CD14-positive monocyte (primary cell): ENCODE results near the gene CNTNAP5. TPM values are rescaled to one million over a fixed set of nuclear protein-coding genes. Genes with fewer than 3 reads are reported as not detected.

Experiments used
- DNase-seq, 3 donors: peaks; one replicate each; pipeline ENCODE4 v3.0.0-alpha.2; 2011 to 2022
- H2AFZ ChIP-seq: 2 replicates; pipeline ENCODE4 v1.6.0; 2012; ENCODE audit warnings: mild to moderate bottlenecking, low read depth, low read length, inconsistent platforms; ENCODE audit not compliant: insufficient read depth, poor library complexity, severe bottlenecking
- H3K27ac ChIP-seq, 2 donors: 1 replicate in 1 of 2; 2 replicates in 1 of 2; pipeline ENCODE4 v1.5.1; 2012 to 2013; ENCODE audit warnings: low read length in 2 of 2, control low read depth in 1 of 2, inconsistent platforms in 1 of 2, low read depth in 1 of 2, mild to moderate bottlenecking in 1 of 2
- H3K27me3 ChIP-seq, 2 donors: one replicate each; pipeline versions ENCODE4 v1.6.0 to v1.6.1; 2011 to 2013; ENCODE audit warnings: low read length in 2 of 2; ENCODE audit not compliant: control insufficient read depth in 2 of 2, insufficient read depth in 2 of 2
- H3K36me3 ChIP-seq, 2 donors: replicated peaks in 1 of 2; 1 replicate in 1 of 2; 2 replicates in 1 of 2; pipeline versions ENCODE4 v1.5.1 to v1.6.1; 2012 to 2013; ENCODE audit warnings: low read length in 2 of 2, control low read depth in 1 of 2, inconsistent platforms in 1 of 2, mild to moderate bottlenecking in 1 of 2; ENCODE audit not compliant: insufficient read depth in 2 of 2, control insufficient read depth in 1 of 2
- H3K4me1 ChIP-seq, 2 donors: 1 replicate in 1 of 2; 2 replicates in 1 of 2; pipeline versions ENCODE4 v1.5.1 to v1.6.1; 2012 to 2013; ENCODE audit warnings: low read length in 2 of 2, control low read depth in 1 of 2, inconsistent platforms in 1 of 2, mild to moderate bottlenecking in 1 of 2, moderate library complexity in 1 of 2; ENCODE audit not compliant: insufficient read depth in 2 of 2, control insufficient read depth in 1 of 2
- H3K4me2 ChIP-seq: replicated peaks from 2 replicates; pipeline ENCODE3; 2012; ENCODE audit warnings: low read length, moderate library complexity, mild to moderate bottlenecking; ENCODE audit not compliant: poor library complexity, severe bottlenecking; ENCODE audit errors: extremely low read depth
- H3K4me3 ChIP-seq, 3 experiments: fragments of 200-600 bp in 1 of 3; sonication (generic) in 1 of 3; replicated peaks in 1 of 3; 1 replicate in 2 of 3; 2 replicates in 1 of 3; pipeline ENCODE4 v1.5.1; 2011 to 2013; ENCODE audit warnings: low read length in 3 of 3, mild to moderate bottlenecking in 3 of 3, control low read depth in 2 of 3, low read depth in 2 of 3, inconsistent platforms in 1 of 3, moderate library complexity in 1 of 3
- H3K79me2 ChIP-seq: 2 replicates; pipeline ENCODE4 v1.6.0; 2012; ENCODE audit warnings: mild to moderate bottlenecking, control low read depth, inconsistent platforms, low read length, moderate library complexity; ENCODE audit not compliant: insufficient read depth
- H3K9ac ChIP-seq: 2 replicates; pipeline ENCODE4 v1.6.0; 2017; ENCODE audit warnings: low read length, mild to moderate bottlenecking; ENCODE audit not compliant: insufficient read depth, poor library complexity, severe bottlenecking
- H3K9me3 ChIP-seq, 2 donors: replicated peaks in 1 of 2; 1 replicate in 1 of 2; 2 replicates in 1 of 2; pipeline versions ENCODE4 v1.5.1 to v1.6.1; 2012 to 2013; ENCODE audit warnings: low read length in 2 of 2, control low read depth in 1 of 2; ENCODE audit not compliant: control insufficient read depth in 1 of 2, insufficient read depth in 1 of 2
- H4K20me1 ChIP-seq: 2 replicates; pipeline ENCODE4 v1.6.0; 2012; ENCODE audit warnings: mild to moderate bottlenecking, low read length, control low read depth, moderate library complexity; ENCODE audit not compliant: insufficient read depth
- H3K27ac Mint-ChIP-seq, 7 donors: one replicate each; pipeline ENCODE4 v1.8.0; 2020; ENCODE audit warnings: mild to moderate bottlenecking in 7 of 7, mixed read lengths in 7 of 7, moderate library complexity in 6 of 7, inconsistent platforms in 2 of 7
- H3K27me3 Mint-ChIP-seq, 3 donors: one replicate each; pipeline ENCODE4 v1.8.0; 2021 to 2022; ENCODE audit warnings: low read depth in 3 of 3, mild to moderate bottlenecking in 3 of 3, mixed read lengths in 3 of 3, moderate library complexity in 3 of 3, inconsistent platforms in 1 of 3
- H3K36me3 Mint-ChIP-seq, 2 donors: one replicate each; pipeline ENCODE4 v1.8.0; 2020; ENCODE audit warnings: mixed read lengths in 2 of 2, inconsistent platforms in 1 of 2, mild to moderate bottlenecking in 1 of 2
- H3K4me1 Mint-ChIP-seq: one replicate; pipeline ENCODE4 v1.8.0; 2020; ENCODE audit warnings: mild to moderate bottlenecking, mixed read lengths
- H3K4me3 Mint-ChIP-seq, 2 donors: one replicate each; pipeline ENCODE4 v1.8.0; 2020; ENCODE audit warnings: mild to moderate bottlenecking in 2 of 2, mixed read lengths in 2 of 2, moderate library complexity in 1 of 2
- H3K9me3 Mint-ChIP-seq, 7 donors: one replicate each; pipeline ENCODE4 v1.8.0; 2020 to 2022; ENCODE audit warnings: mixed read lengths in 7 of 7, mild to moderate bottlenecking in 6 of 7, moderate library complexity in 6 of 7, inconsistent platforms in 2 of 7
- CTCF ChIP-seq: fragments of 200-600 bp; IDR thresholded peaks from one replicate; pipeline ENCODE4 v1.8.0; 2022; ENCODE audit warnings: antibody characterized with exemption, mild to moderate bottlenecking
- WGBS: methylation state at CpG from one replicate; pipeline ENCODE4 v1.1.5; 2013; ENCODE audit warnings: missing lambda C conversion rate; ENCODE audit not compliant: insufficient coverage; 5-methylcytosine and 5-hydroxymethylcytosine counted together
- intact Hi-C, 2 donors: fragments of 100-400 bp; cut with micrococcal nuclease; formaldehyde crosslinking; loops; one replicate each; pipeline versions ENCODE4 v1.15.0 to v1.15.1; 2023
- polyA plus RNA-seq, 3 donors: library from polyadenylated mRNA; depleted of rRNA in 1 of 3; unstranded in 2 of 3; stranded (reverse) in 1 of 3; fragments of 300-500 nt in 2 of 3; fragments of >200 nt in 1 of 3; fragmentation: Illumina TruSeq in 2 of 3; gene quantifications; 1 replicate in 2 of 3; 2 replicates in 1 of 3; pipeline ENCODE4 v1.2.3, GENCODE V29; 2012 to 2021

CNTNAP5 gene
- polyA plus RNA-seq, 3 donors, result not detected

GRCh38 chr2:124692216-124692615 lies 667.1 kb downstream of the CNTNAP5 start:
- Mint-ChIP-seq H3K27me3 (no peaks in the 10 kb centered on the region), H3K4me1 (no peaks in the 10 kb centered on the region), H3K4me3 (no peak overlapping the region), H3K36me3 (no peaks in the 10 kb centered on the region), H3K9me3 (peaks cover 0 to 11% (median 7%) of the 10 kb centered on the region in 7 donors), H3K27ac (no peak overlapping the region)
- intact Hi-C loops, result no loop called here
- Histone ChIP-seq H3K27ac (no peak overlapping the region), H2AFZ (no peak overlapping the region), H3K4me3 (no peak overlapping the region), H3K27me3 (no peaks in the 10 kb centered on the region), H3K79me2 (no peaks in the 10 kb centered on the region), H3K4me2 (no peak overlapping the region), H3K9ac (no peak overlapping the region), H4K20me1 (no peaks in the 10 kb centered on the region), H3K4me1 (no peaks in the 10 kb centered on the region), H3K36me3 (no peaks in the 10 kb centered on the region), H3K9me3 (peaks cover 2 to 13% of the 10 kb centered on the region in 2 donors)
- no peak for DNase-seq
- TF ChIP-seq CTCF, result no peak

GRCh38 chr2:124692707-124693106 lies 667.6 kb downstream of the CNTNAP5 start:
- Mint-ChIP-seq H3K4me3 (no peak overlapping the region), H3K9me3 (peaks cover 0 to 11% (median 7%) of the 10 kb centered on the region in 7 donors), H3K4me1 (no peaks in the 10 kb centered on the region), H3K27me3 (no peaks in the 10 kb centered on the region), H3K36me3 (no peaks in the 10 kb centered on the region), H3K27ac (no peak overlapping the region)
- H3K4me3 ChIP-seq, result no peak overlapping the region
- intact Hi-C loops, result no loop called here
- TF ChIP-seq CTCF, result no peak
- H3K9me3 ChIP-seq, result peaks cover 2 to 13% of the 10 kb centered on the region in 2 donors
- H3K36me3 ChIP-seq, result no peaks in the 10 kb centered on the region
- H3K9ac ChIP-seq, result no peak overlapping the region
- H3K27ac ChIP-seq, result no peak overlapping the region
- H4K20me1 ChIP-seq, result no peaks in the 10 kb centered on the region
- H3K79me2 ChIP-seq, result no peaks in the 10 kb centered on the region
- no peak overlapping the region for H3K4me2 ChIP-seq
- H3K27me3 ChIP-seq, result no peaks in the 10 kb centered on the region
- no peak overlapping the region for H2AFZ ChIP-seq
- DNase-seq, result no peak
- WGBS, result no CpG with 5 or more reads among the region's 1 CpG
- no peaks in the 10 kb centered on the region for H3K4me1 ChIP-seq
